SK-N-SH (cell line): ENCODE measurements around the gene FBXO10. TPM values are rescaled to one million over a fixed set of nuclear protein-coding genes. Genes with fewer than 3 reads are reported as not detected.
A peak's percentile ranks its signal among the peaks of the same experiment; 100 is the strongest.

Source experiments
- CTCF ChIA-PET: fragments of 300-600, 350-600 bp; formaldehyde crosslinking; extraction: SDS; loops from one replicate; lab custom pipeline; 2021; lab: Yijun Ruan, JAX
- POLR2A ChIA-PET: fragments of 350-600 bp; sonication (Branson Sonifier 250); formaldehyde crosslinking; extraction: SDS; loops from one replicate; lab custom pipeline; 2020; ENCODE audit warnings: antibody characterized with exemption, inconsistent platforms; lab: Yijun Ruan, JAX
- DNase-seq: peaks from one replicate; pipeline ENCODE4 v3.0.0; 2012
- H2AFZ ChIP-seq: fragments of 200-600 bp; sonication (generic); 2 replicates; pipeline ENCODE4 v1.8.1; 2016; ENCODE audit warnings: antibody characterized with exemption, mild to moderate bottlenecking, low read depth
- H3F3A ChIP-seq: fragments of 200-600 bp; sonication (generic); replicated peaks from 2 replicates; pipeline ENCODE3; 2016; ENCODE audit warnings: antibody characterized with exemption, mild to moderate bottlenecking; ENCODE audit not compliant: insufficient read depth
- H3K27ac ChIP-seq, 2 experiments: fragments of 200-500 bp in 1 of 2; fragments of 200-600 bp in 1 of 2; sonication (Bioruptor generic) in 1 of 2; sonication (generic), shearing (Covaris generic) in 1 of 2; 2 replicates each; pipeline versions ENCODE4 v1.5.1 to v1.6.1; 2014 to 2016; ENCODE audit warnings: low read depth in 2 of 2, inconsistent platforms in 1 of 2, low read length in 1 of 2, mild to moderate bottlenecking in 1 of 2, mixed read lengths in 1 of 2
- H3K27me3 ChIP-seq: fragments of 200-600 bp; sonication (generic), shearing (Covaris generic); 2 replicates; pipeline ENCODE4 v1.6.1; 2016; ENCODE audit warnings: mixed run types; ENCODE audit not compliant: insufficient read depth
- H3K36me3 ChIP-seq, 2 experiments: fragments of 200-500 bp in 1 of 2; fragments of 200-600 bp in 1 of 2; sonication (Bioruptor generic) in 1 of 2; sonication (generic) in 1 of 2; replicated peaks in 1 of 2; 2 replicates each; pipeline versions ENCODE3 to v1.5.1; 2014 to 2016; ENCODE audit warnings: low read length in 1 of 2, mild to moderate bottlenecking in 1 of 2; ENCODE audit not compliant: insufficient read depth in 2 of 2, control insufficient read depth in 1 of 2
- H3K4me1 ChIP-seq, 2 experiments: fragments of 200-500 bp in 1 of 2; fragments of 200-600 bp in 1 of 2; sonication (Bioruptor generic) in 1 of 2; sonication (generic), shearing (Covaris generic) in 1 of 2; 2 replicates each; pipeline versions ENCODE4 v1.5.1 to v1.6.1; 2014 to 2016; ENCODE audit warnings: low read depth in 1 of 2, low read length in 1 of 2, mixed run types in 1 of 2; ENCODE audit not compliant: insufficient read depth in 2 of 2, control insufficient read depth in 1 of 2
- H3K4me2 ChIP-seq: fragments of 200-600 bp; sonication (generic), shearing (Covaris generic); 2 replicates; pipeline ENCODE4 v1.6.1; 2017; ENCODE audit warnings: mixed run types
- H3K4me3 ChIP-seq, 2 experiments: fragments of 200-500 bp in 1 of 2; fragments of 200-600 bp in 1 of 2; sonication (Bioruptor generic) in 1 of 2; sonication (generic), shearing (Covaris generic) in 1 of 2; 2 replicates each; pipeline versions ENCODE4 v1.5.1 to v1.8.1; 2014 to 2016; ENCODE audit warnings: low read depth in 2 of 2, inconsistent platforms in 1 of 2, low read length in 1 of 2, mild to moderate bottlenecking in 1 of 2, mixed read lengths in 1 of 2, moderate library complexity in 1 of 2
- H3K79me2 ChIP-seq: fragments of 200-600 bp; sonication (generic); 2 replicates; pipeline ENCODE4 v1.8.1; 2017; ENCODE audit warnings: mild to moderate bottlenecking; ENCODE audit not compliant: insufficient read depth
- H3K9ac ChIP-seq: fragments of 200-600 bp; sonication (generic); 2 replicates; pipeline ENCODE4 v1.6.1; 2017; ENCODE audit warnings: mixed run types
- H3K9me2 ChIP-seq: fragments of 200-600 bp; sonication (generic); 2 replicates; pipeline ENCODE4 v1.6.1; 2017; ENCODE audit warnings: mixed run types
- H3K9me3 ChIP-seq: fragments of 200-600 bp; sonication (generic); 2 replicates; pipeline ENCODE4 v1.6.1; 2017; ENCODE audit warnings: mixed run types, mild to moderate bottlenecking, moderate library complexity
- H4K20me1 ChIP-seq: fragments of 200-600 bp; sonication (generic); 2 replicates; pipeline ENCODE4 v1.6.1; 2017; ENCODE audit warnings: mild to moderate bottlenecking, mixed run types; ENCODE audit not compliant: insufficient read depth
- ELF1 ChIP-seq: IDR thresholded peaks from 2 replicates; pipeline ENCODE4 v1.4.0; 2012
- FOXJ3 ChIP-seq: sonication (generic); formaldehyde crosslinking; IDR thresholded peaks from 2 replicates; pipeline ENCODE4 v1.5.1; 2020; ENCODE audit warnings: mild to moderate bottlenecking, missing genetic modification reagents
- JUND ChIP-seq: IDR thresholded peaks from 2 replicates; pipeline ENCODE4 v1.4.0; 2012
- MXI1 ChIP-seq: IDR thresholded peaks from 2 replicates; pipeline ENCODE4 v1.6.1; 2012; ENCODE audit warnings: mild to moderate bottlenecking, low read depth, low read length, improper control_type of control experiment
- NFIC ChIP-seq: IDR thresholded peaks from 2 replicates; pipeline ENCODE4 v1.4.0; 2012; ENCODE audit warnings: borderline replicate concordance
- NRF1 ChIP-seq: IDR thresholded peaks from 2 replicates; pipeline ENCODE4 v1.6.1; 2012; ENCODE audit warnings: low read depth, mild to moderate bottlenecking, low read length
- POLR2AphosphoS5 ChIP-seq: IDR thresholded peaks from 2 replicates; pipeline ENCODE4 v1.6.1; 2012; ENCODE audit warnings: low read depth, low read length
- RFX5 ChIP-seq: IDR thresholded peaks from 2 replicates; pipeline ENCODE4 v1.6.1; 2012; ENCODE audit warnings: mild to moderate bottlenecking, improper control_type of control experiment, low read length
- SIN3A ChIP-seq: IDR thresholded peaks from 2 replicates; pipeline ENCODE4 v1.6.1; 2012; ENCODE audit warnings: low read depth, mild to moderate bottlenecking, low read length, moderate library complexity, borderline replicate concordance
- TEAD4 ChIP-seq: IDR thresholded peaks from 2 replicates; pipeline ENCODE4 v1.4.0; 2012; ENCODE audit warnings: mild to moderate bottlenecking, borderline replicate concordance; ENCODE audit not compliant: insufficient read depth
- USF2 ChIP-seq: fragments of 150-350 bp; IDR thresholded peaks from 2 replicates; pipeline ENCODE4 v1.6.1; 2017; ENCODE audit warnings: antibody characterized with exemption, low read length, low read depth, borderline replicate concordance
- YY1 ChIP-seq: IDR thresholded peaks from 2 replicates; pipeline ENCODE4 v1.4.0; 2012; ENCODE audit warnings: low read depth, mild to moderate bottlenecking
- WGBS: methylation state at CpG from one replicate; pipeline ENCODE4 v1.1.6; 2017; ENCODE audit warnings: low lambda C conversion rate; 5-methylcytosine and 5-hydroxymethylcytosine counted together
- polyA plus RNA-seq, 3 experiments: library from polyadenylated mRNA; depleted of rRNA; stranded (reverse); fragments of >200 nt; gene quantifications; 2 replicates each; pipeline ENCODE4 v1.2.3, GENCODE V29; 2012
- TF ChIP-seq, protein P1 (sequence below): IDR thresholded peaks from 2 replicates; pipeline ENCODE4 v1.6.1; 2012; ENCODE audit warnings: mild to moderate bottlenecking, low read depth, low read length, moderate library complexity
- TF ChIP-seq, protein P2 (sequence below): IDR thresholded peaks from 2 replicates; pipeline ENCODE4 v1.4.0; 2012; ENCODE audit warnings: low read depth, borderline replicate concordance

FBXO10 gene
- polyA plus RNA-seq, 1 of the 3 experiments (the other 2 are of a cell fraction) = 10.1 TPM

- TF ChIP-seq, protein P1, sequence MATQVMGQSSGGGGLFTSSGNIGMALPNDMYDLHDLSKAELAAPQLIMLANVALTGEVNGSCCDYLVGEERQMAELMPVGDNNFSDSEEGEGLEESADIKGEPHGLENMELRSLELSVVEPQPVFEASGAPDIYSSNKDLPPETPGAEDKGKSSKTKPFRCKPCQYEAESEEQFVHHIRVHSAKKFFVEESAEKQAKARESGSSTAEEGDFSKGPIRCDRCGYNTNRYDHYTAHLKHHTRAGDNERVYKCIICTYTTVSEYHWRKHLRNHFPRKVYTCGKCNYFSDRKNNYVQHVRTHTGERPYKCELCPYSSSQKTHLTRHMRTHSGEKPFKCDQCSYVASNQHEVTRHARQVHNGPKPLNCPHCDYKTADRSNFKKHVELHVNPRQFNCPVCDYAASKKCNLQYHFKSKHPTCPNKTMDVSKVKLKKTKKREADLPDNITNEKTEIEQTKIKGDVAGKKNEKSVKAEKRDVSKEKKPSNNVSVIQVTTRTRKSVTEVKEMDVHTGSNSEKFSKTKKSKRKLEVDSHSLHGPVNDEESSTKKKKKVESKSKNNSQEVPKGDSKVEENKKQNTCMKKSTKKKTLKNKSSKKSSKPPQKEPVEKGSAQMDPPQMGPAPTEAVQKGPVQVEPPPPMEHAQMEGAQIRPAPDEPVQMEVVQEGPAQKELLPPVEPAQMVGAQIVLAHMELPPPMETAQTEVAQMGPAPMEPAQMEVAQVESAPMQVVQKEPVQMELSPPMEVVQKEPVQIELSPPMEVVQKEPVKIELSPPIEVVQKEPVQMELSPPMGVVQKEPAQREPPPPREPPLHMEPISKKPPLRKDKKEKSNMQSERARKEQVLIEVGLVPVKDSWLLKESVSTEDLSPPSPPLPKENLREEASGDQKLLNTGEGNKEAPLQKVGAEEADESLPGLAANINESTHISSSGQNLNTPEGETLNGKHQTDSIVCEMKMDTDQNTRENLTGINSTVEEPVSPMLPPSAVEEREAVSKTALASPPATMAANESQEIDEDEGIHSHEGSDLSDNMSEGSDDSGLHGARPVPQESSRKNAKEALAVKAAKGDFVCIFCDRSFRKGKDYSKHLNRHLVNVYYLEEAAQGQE = 0 out of 2 replicates have a peak, but pooled peaks have one; percentile 24
- TF ChIP-seq POLR2AphosphoS5 = peak; percentile 96
- TF ChIP-seq FOXJ3 (CRISPR knock-in tag) = no peak
- TF ChIP-seq ELF1 = peak; percentile 46
- no peak for TF ChIP-seq USF2
- TF ChIP-seq TEAD4 = no peak
- no peak; the same call in 1 of the 2 replicates for TF ChIP-seq JUND
- peak; percentile 89 for TF ChIP-seq MXI1
Observed at GRCh38 chr9:37465249-37466036, 110.7 kb downstream of the FBXO10 start, which contains the start of gene ZBTB5 (continued).

GRCh38 chr9:37464426-37465248, 111.5 kb downstream of the FBXO10 start:
- TF ChIP-seq NFIC (no peak), MXI1 (peak; percentile 69; the same call in 1 of the 2 replicates), SIN3A (peak; percentile 12; the same call in 1 of the 2 replicates), YY1 (0 out of 2 replicates have a peak, but pooled peaks have one; percentile 39), RFX5 (no peak), NRF1 (peak; percentile 64), POLR2AphosphoS5 (peak; percentile 62; the same call in 1 of the 2 replicates)
- TF ChIP-seq, protein P2, sequence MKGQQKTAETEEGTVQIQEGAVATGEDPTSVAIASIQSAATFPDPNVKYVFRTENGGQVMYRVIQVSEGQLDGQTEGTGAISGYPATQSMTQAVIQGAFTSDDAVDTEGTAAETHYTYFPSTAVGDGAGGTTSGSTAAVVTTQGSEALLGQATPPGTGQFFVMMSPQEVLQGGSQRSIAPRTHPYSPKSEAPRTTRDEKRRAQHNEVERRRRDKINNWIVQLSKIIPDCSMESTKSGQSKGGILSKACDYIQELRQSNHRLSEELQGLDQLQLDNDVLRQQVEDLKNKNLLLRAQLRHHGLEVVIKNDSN = 0 out of 2 replicates have a peak, but pooled peaks have one; percentile 24
- H3K4me1 ChIP-seq = peaks cover 6 to 22% of the 10 kb centered on the region in 2 experiments; a peak in 3 of 4 replicates
- peaks cover 24% of the 10 kb centered on the region for H3F3A ChIP-seq
- ChIA-PET CTCF (no interaction called here), POLR2A (interaction anchor here (0.8 to 1.2 kb wide), 3 partner anchors 42 to 320 kb away, joined by 3 to 4 read pairs (median 3); partner anchors contain the start of genes EXOSC3, FBXO10 and GRHPR)
- H3K27ac ChIP-seq = peak overlapping the region; percentile 96 to 98
- peak overlapping the region; percentile 69 for H2AFZ ChIP-seq
- WGBS = 0% methylated on average over 11 of the region's 47 CpGs
- H3K4me2 ChIP-seq = peak overlapping the region; percentile 86
- no peaks in the 10 kb centered on the region for H3K9me2 ChIP-seq
- peaks cover 42% of the 10 kb centered on the region for H4K20me1 ChIP-seq
- no peaks in the 10 kb centered on the region for H3K27me3 ChIP-seq
- no peaks in the 10 kb centered on the region for H3K9me3 ChIP-seq
- H3K36me3 ChIP-seq = peaks cover 0 to 3% of the 10 kb centered on the region in 2 experiments
- H3K9ac ChIP-seq = peak overlapping the region; percentile 91
- no peak for DNase-seq
- H3K4me3 ChIP-seq = peak overlapping the region; percentile 76 to 84
- peaks cover 51% of the 10 kb centered on the region for H3K79me2 ChIP-seq
